RWPE2 (cell line): ENCODE results near the gene CTCFL.
A peak's percentile ranks its signal among the peaks of the same experiment; 100 is the strongest.

Experiments used
- ATAC-seq: fragments of 200-7000 bp; cut with Tn5 transposase; 3 replicates; pipeline ENCODE4 v1.9.1; 2021; ENCODE audit warnings: low read depth
- DNase-seq: peaks from one replicate; pipeline ENCODE4 v3.0.0-alpha.2; 2020; ENCODE audit warnings: low spot score
- H3K27ac ChIP-seq: fragments of 450-650 bp; 2 replicates; pipeline ENCODE4 v1.5.1; 2017; ENCODE audit warnings: mild to moderate bottlenecking; ENCODE audit not compliant: poor library complexity, severe bottlenecking
- H3K27me3 ChIP-seq: fragments of 250-450 bp; sonication (Bioruptor Pico); 2 replicates; pipeline ENCODE4 v1.5.1; 2021; ENCODE audit warnings: mild to moderate bottlenecking, moderate library complexity; ENCODE audit not compliant: insufficient read depth, poor library complexity, severe bottlenecking
- H3K36me3 ChIP-seq: fragments of 250-450 bp; sonication (Bioruptor Pico); 2 replicates; pipeline ENCODE4 v1.5.1; 2020; ENCODE audit warnings: low read depth, mild to moderate bottlenecking, moderate library complexity
- H3K4me1 ChIP-seq: fragments of 250-450 bp; sonication (Bioruptor Pico); 2 replicates; pipeline ENCODE4 v1.5.1; 2021; ENCODE audit warnings: mild to moderate bottlenecking, moderate library complexity; ENCODE audit not compliant: insufficient read depth, poor library complexity, severe bottlenecking
- H3K4me3 ChIP-seq: fragments of 250-450 bp; sonication (Bioruptor Pico); 2 replicates; pipeline ENCODE4 v1.5.1; 2021; ENCODE audit warnings: mild to moderate bottlenecking, moderate library complexity; ENCODE audit not compliant: severe bottlenecking
- H3K9me3 ChIP-seq: fragments of 250-450 bp; sonication (Bioruptor Pico); 2 replicates; pipeline ENCODE4 v1.5.1; 2021; ENCODE audit warnings: mild to moderate bottlenecking, moderate library complexity; ENCODE audit not compliant: severe bottlenecking
- CTCF ChIP-seq: fragments of 450-650 bp; IDR thresholded peaks from one replicate; pipeline ENCODE4 v1.5.1; 2017; ENCODE audit warnings: mild to moderate bottlenecking, moderate library complexity; ENCODE audit not compliant: poor library complexity, severe bottlenecking

Gene CTCFL

GRCh38 chr20:57462781-57463180 is 62.2 kb downstream of the CTCFL start:
- DNase-seq (no peak), ATAC-seq (no peak)
- peaks cover 12% of the 10 kb centered on the region for H3K27me3 ChIP-seq
- no peak for TF ChIP-seq CTCF
- H3K27ac ChIP-seq = no peak overlapping the region
- no peak overlapping the region for H3K4me3 ChIP-seq
- H3K9me3 ChIP-seq = no peaks in the 10 kb centered on the region
- H3K36me3 ChIP-seq = no peaks in the 10 kb centered on the region
- no peaks in the 10 kb centered on the region for H3K4me1 ChIP-seq

GRCh38 chr20:57461726-57462125 is 63.2 kb downstream of the CTCFL start:
- no peak overlapping the region for H3K4me3 ChIP-seq
- H3K4me1 ChIP-seq = no peaks in the 10 kb centered on the region

GRCh38 chr20:57460781-57461465 is 64.0 kb downstream of the CTCFL start:
- Histone ChIP-seq H3K9me3 (no peaks in the 10 kb centered on the region), H3K27me3 (peaks cover 2% of the 10 kb centered on the region), H3K4me3 (no peak overlapping the region), H3K36me3 (no peaks in the 10 kb centered on the region), H3K27ac (no peak overlapping the region), H3K4me1 (no peaks in the 10 kb centered on the region)
- DNase-seq (no peak), ATAC-seq (no peak)
- no peak for TF ChIP-seq CTCF

More at GRCh38 chr20:57461726-57462125, 63.2 kb downstream of the CTCFL start:
- no peak for DNase-seq
- ATAC-seq = no peak
- H3K9me3 ChIP-seq = no peaks in the 10 kb centered on the region
- no peak for TF ChIP-seq CTCF
- no peak overlapping the region for H3K27ac ChIP-seq
- H3K27me3 ChIP-seq = peaks cover 10% of the 10 kb centered on the region
- H3K36me3 ChIP-seq = no peaks in the 10 kb centered on the region

- Histone ChIP-seq H3K4me1 (no peaks in the 10 kb centered on the region), H3K27ac (no peak overlapping the region), H3K4me3 (no peak overlapping the region), H3K9me3 (no peaks in the 10 kb centered on the region), H3K27me3 (no peaks in the 10 kb centered on the region), H3K36me3 (no peaks in the 10 kb centered on the region)
- TF ChIP-seq CTCF = no peak
- ATAC-seq = 0 out of 3 replicates have a peak, but pooled peaks have one; percentile 5
- DNase-seq = no peak
These were observed 65.0 kb downstream of the CTCFL start for GRCh38 chr20:57459897-57460296.

- Histone ChIP-seq H3K4me3 (no peak overlapping the region), H3K4me1 (no peaks in the 10 kb centered on the region), H3K9me3 (no peaks in the 10 kb centered on the region), H3K27ac (no peak overlapping the region), H3K36me3 (no peaks in the 10 kb centered on the region), H3K27me3 (no peaks in the 10 kb centered on the region)
- DNase-seq = no peak
- TF ChIP-seq CTCF = no peak
- ATAC-seq = no peak
These were observed 65.7 kb downstream of the CTCFL start for GRCh38 chr20:57459278-57459677.
